B cell (primary cell): Measurements from ENCODE around the gene HACD4. TPM values are rescaled to one million over a fixed set of nuclear protein-coding genes. Genes with fewer than 3 reads are reported as not detected.

ENCODE experiments used
- ATAC-seq: fragments of 200-7000 bp; cut with Tn5 transposase; one replicate; pipeline ENCODE4 v1.10.0; 2021; ENCODE audit warnings: low read depth, mild to moderate bottlenecking, moderate number of reproducible peaks, moderate library complexity
- CTCF ChIA-PET: fragments of 350-600 bp; sonication (Branson Sonifier 250); formaldehyde crosslinking; loops from one replicate; lab custom pipeline; 2021; ENCODE audit warnings: antibody characterized with exemption, inconsistent platforms; lab: Charles Lee
- POLR2A ChIA-PET: fragments of 350-600 bp; sonication (Branson Sonifier 250); formaldehyde crosslinking; loops from one replicate; lab custom pipeline; 2021; ENCODE audit warnings: antibody characterized with exemption; lab: Charles Lee
- DNase-seq: peaks from one replicate; pipeline ENCODE4 v3.0.0; 2013
- H2AFZ ChIP-seq: 2 replicates; pipeline ENCODE4 v1.6.1; 2012; ENCODE audit warnings: mild to moderate bottlenecking, low read depth, low read length; ENCODE audit not compliant: insufficient read depth, poor library complexity, severe bottlenecking
- H3K27ac ChIP-seq, 2 donors: 1 replicate in 1 of 2; 2 replicates in 1 of 2; pipeline ENCODE4 v1.5.1; 2012 to 2013; ENCODE audit warnings: low read length in 2 of 2, mild to moderate bottlenecking in 2 of 2, moderate library complexity in 1 of 2
- H3K27me3 ChIP-seq, 4 experiments: fragments of 200-600 bp in 1 of 4; sonication (generic) in 1 of 4; replicated peaks in 1 of 4; 1 replicate in 2 of 4; 2 replicates in 2 of 4; pipeline versions ENCODE4 v1.6.1 to v1.7.0; 2013 to 2016; ENCODE audit warnings: low read length in 3 of 4, mild to moderate bottlenecking in 2 of 4, mixed read lengths in 1 of 4, moderate library complexity in 1 of 4; ENCODE audit not compliant: insufficient read depth in 4 of 4, control insufficient read depth in 3 of 4; ENCODE audit errors: control extremely low read depth in 1 of 4
- H3K36me3 ChIP-seq, 2 experiments: replicated peaks in 1 of 2; 1 replicate in 1 of 2; 2 replicates in 1 of 2; pipeline versions ENCODE4 v1.6.1 to v1.7.1; 2013; ENCODE audit warnings: low read length in 1 of 2; ENCODE audit not compliant: insufficient read depth in 2 of 2, control insufficient read depth in 1 of 2; ENCODE audit errors: control extremely low read depth in 1 of 2, extremely low read depth in 1 of 2
- H3K4me1 ChIP-seq, 2 donors: fragments of 200-600 bp in 1 of 2; sonication (generic) in 1 of 2; 1 replicate in 1 of 2; 2 replicates in 1 of 2; pipeline versions ENCODE4 v1.5.1 to v1.6.1; 2013 to 2017; ENCODE audit warnings: low read length in 2 of 2; ENCODE audit not compliant: control insufficient read depth in 2 of 2, insufficient read depth in 2 of 2
- H3K4me2 ChIP-seq: replicated peaks from 2 replicates; pipeline ENCODE3; 2012; ENCODE audit warnings: mild to moderate bottlenecking, low read depth, low read length; ENCODE audit not compliant: poor library complexity, severe bottlenecking
- H3K4me3 ChIP-seq, 5 experiments: fragments of 200-600 bp in 1 of 5; sonication (generic) in 1 of 5; 1 replicate in 3 of 5; 2 replicates in 2 of 5; pipeline versions ENCODE4 v1.5.1 to v1.7.0; 2011 to 2016; ENCODE audit warnings: low read length in 4 of 5, mild to moderate bottlenecking in 4 of 5, low read depth in 2 of 5, control low read depth in 1 of 5, moderate library complexity in 1 of 5; ENCODE audit not compliant: insufficient read depth in 1 of 5; ENCODE audit errors: control extremely low read depth in 1 of 5, extremely low read depth in 1 of 5
- H3K79me2 ChIP-seq: fragments of 200-600 bp; sonication (generic); one replicate; pipeline ENCODE4 v1.6.0; 2016; ENCODE audit warnings: low read length; ENCODE audit not compliant: control insufficient read depth, insufficient read depth
- H3K9ac ChIP-seq: fragments of 200-600 bp; sonication (generic); 2 replicates; pipeline ENCODE4 v1.6.1; 2017; ENCODE audit warnings: mild to moderate bottlenecking, low read length, moderate library complexity
- H3K9me3 ChIP-seq, 3 donors: one replicate each; pipeline versions ENCODE4 v1.6.1 to v1.7.1; 2013; ENCODE audit warnings: low read length in 2 of 3; ENCODE audit not compliant: control insufficient read depth in 2 of 3, insufficient read depth in 1 of 3; ENCODE audit errors: control extremely low read depth in 1 of 3
- H4K20me1 ChIP-seq: 2 replicates; pipeline ENCODE4 v1.6.0; 2012; ENCODE audit warnings: mild to moderate bottlenecking, low read length; ENCODE audit not compliant: insufficient read depth, control insufficient read depth, poor library complexity, severe bottlenecking
- H3K27ac Mint-ChIP-seq: one replicate; pipeline ENCODE4 v1.8.0; 2021; ENCODE audit warnings: mixed read lengths
- H3K27me3 Mint-ChIP-seq: one replicate; pipeline ENCODE4 v1.8.0; 2021; ENCODE audit warnings: mixed read lengths
- H3K4me1 Mint-ChIP-seq: one replicate; pipeline ENCODE4 v1.8.0; 2021; ENCODE audit warnings: mixed read lengths
- H3K4me3 Mint-ChIP-seq: one replicate; pipeline ENCODE4 v1.8.0; 2021; ENCODE audit warnings: mixed read lengths
- H3K9me3 Mint-ChIP-seq: one replicate; pipeline ENCODE4 v1.8.0; 2022; ENCODE audit warnings: mixed read lengths; ENCODE audit not compliant: insufficient read depth
- EZH2 ChIP-seq: IDR thresholded peaks from 2 replicates; pipeline ENCODE4 v1.6.1; 2012; ENCODE audit warnings: borderline replicate concordance, low read depth, mild to moderate bottlenecking, moderate library complexity, low read length; ENCODE audit not compliant: insufficient read depth, poor library complexity, severe bottlenecking
- WGBS: methylation state at CpG from one replicate; pipeline ENCODE4 v1.1.5; 2013; ENCODE audit warnings: missing lambda C conversion rate; ENCODE audit not compliant: insufficient coverage; 5-methylcytosine and 5-hydroxymethylcytosine counted together
- intact Hi-C: fragments of 100-400 bp; cut with micrococcal nuclease; formaldehyde crosslinking; loops from one replicate; pipeline ENCODE4 v1.10.0; 2022
- polyA plus RNA-seq: library from polyadenylated mRNA; depleted of rRNA; stranded (reverse); fragments of >200 nt; gene quantifications from 2 replicates; pipeline ENCODE4 v1.2.3, GENCODE V29; 2012
- total RNA-seq, 2 donors: library from RNA; stranded (reverse); fragments of 120-200 nt in 1 of 2; gene quantifications; 1 replicate in 1 of 2; 2 replicates in 1 of 2; pipeline versions ENCODE4 v1.2.3 to v1.2.4, GENCODE V29; 2013 to 2022
- TF ChIP-seq, protein P1 (sequence below): fragments of 200-600 bp; IDR thresholded peaks from one replicate; pipeline ENCODE4 v1.8.0; 2022; ENCODE audit warnings: antibody characterized with exemption, mild to moderate bottlenecking

Gene HACD4
- total and polyA plus RNA-seq, 2 donors (not counting 1 experiment from before 2014, with no cell fraction given) = 3.9 to 4.5 TPM

DNA sequence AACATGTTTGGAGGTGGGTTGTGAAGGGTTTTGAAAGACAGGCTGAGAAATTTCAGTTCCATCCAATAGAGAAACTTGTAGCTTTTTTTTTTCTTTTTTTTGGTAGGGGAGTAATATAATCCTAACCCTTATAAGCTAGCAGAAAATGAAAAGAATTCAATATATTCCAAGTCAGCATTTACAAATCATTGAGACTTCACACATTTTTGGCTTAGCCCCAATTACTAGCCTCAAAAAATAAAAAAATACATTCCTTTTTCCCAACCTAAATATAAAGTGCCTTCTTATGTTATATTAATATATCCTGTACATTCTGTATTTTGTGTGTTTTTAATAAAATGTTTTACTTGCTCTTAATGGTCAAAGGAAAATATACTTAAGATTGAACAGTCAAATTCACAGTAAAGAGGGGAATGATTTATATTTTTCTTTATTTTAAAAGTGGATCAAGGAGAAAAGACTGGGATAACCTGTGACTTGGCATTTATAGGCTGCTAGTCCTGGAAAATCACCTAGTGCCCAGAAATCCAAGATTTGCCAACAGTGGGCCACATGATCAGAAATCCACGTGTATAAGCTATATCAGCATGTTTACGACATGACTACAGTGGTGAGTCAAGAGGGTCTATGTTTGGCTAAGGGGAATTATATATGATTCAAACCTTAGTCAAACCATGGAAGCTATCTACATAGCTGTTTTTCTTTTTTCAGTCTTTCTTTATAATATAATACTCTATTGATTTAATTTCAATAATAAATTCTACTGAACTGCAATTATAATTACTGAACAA is 14.5 kb downstream of the HACD4 start:
- H3K27me3 Mint-ChIP-seq = no peaks in the 10 kb centered on the region
- WGBS = no CpG with 5 or more reads among the region's 2 CpGs
- Histone ChIP-seq H3K9ac (no peak overlapping the region), H3K79me2 (peaks cover 3% of the 10 kb centered on the region), H3K4me2 (no peak overlapping the region), H3K9me3 (no peaks in the 10 kb centered on the region), H4K20me1 (peaks cover 5% of the 10 kb centered on the region), H3K36me3 (peaks cover 0 to 2% of the 10 kb centered on the region in 2 experiments), H3K4me1 (peaks cover 0 to 7% of the 10 kb centered on the region in 2 donors), H2AFZ (no peak overlapping the region), H3K27ac (no peak overlapping the region), H3K4me3 (no peak overlapping the region), H3K27me3 (no peaks in the 10 kb centered on the region)
- H3K4me1 Mint-ChIP-seq = peaks cover 18% of the 10 kb centered on the region
- no peak overlapping the region for H3K27ac Mint-ChIP-seq
- intact Hi-C loops = loop anchor here (10.0 kb wide), 1 partner anchor 62 kb away; no protein-coding TSS in a partner anchor
- TF ChIP-seq, protein P1, sequence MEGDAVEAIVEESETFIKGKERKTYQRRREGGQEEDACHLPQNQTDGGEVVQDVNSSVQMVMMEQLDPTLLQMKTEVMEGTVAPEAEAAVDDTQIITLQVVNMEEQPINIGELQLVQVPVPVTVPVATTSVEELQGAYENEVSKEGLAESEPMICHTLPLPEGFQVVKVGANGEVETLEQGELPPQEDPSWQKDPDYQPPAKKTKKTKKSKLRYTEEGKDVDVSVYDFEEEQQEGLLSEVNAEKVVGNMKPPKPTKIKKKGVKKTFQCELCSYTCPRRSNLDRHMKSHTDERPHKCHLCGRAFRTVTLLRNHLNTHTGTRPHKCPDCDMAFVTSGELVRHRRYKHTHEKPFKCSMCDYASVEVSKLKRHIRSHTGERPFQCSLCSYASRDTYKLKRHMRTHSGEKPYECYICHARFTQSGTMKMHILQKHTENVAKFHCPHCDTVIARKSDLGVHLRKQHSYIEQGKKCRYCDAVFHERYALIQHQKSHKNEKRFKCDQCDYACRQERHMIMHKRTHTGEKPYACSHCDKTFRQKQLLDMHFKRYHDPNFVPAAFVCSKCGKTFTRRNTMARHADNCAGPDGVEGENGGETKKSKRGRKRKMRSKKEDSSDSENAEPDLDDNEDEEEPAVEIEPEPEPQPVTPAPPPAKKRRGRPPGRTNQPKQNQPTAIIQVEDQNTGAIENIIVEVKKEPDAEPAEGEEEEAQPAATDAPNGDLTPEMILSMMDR = no peak
- no peak for TF ChIP-seq EZH2
- no peak overlapping the region for H3K4me3 Mint-ChIP-seq
- POLR2A ChIA-PET = no interaction called here
- ATAC-seq (no peak), DNase-seq (no peak)
- no peaks in the 10 kb centered on the region for H3K9me3 Mint-ChIP-seq
- CTCF ChIA-PET = no interaction called here

DNA sequence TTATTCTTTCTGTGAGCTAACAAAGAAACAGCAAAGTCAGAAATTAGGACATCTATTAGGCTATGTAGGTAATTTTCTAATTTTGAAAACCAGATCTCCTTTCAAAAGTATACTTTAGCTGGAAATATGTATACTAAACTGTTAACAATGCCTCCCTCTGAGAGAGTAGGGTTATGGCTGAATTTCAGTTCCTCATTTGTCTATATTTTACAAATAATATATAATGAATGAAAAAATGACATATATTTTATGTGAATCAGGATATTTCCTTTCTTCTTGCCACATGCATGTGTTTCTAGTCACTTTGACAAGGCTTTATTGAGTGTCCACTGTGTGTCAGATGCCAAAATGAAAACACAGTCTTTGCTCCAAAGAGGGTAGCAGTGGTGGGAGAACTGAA is 15.4 kb downstream of the HACD4 start:
- ATAC-seq (no peak), DNase-seq (no peak)
- Histone ChIP-seq H3K4me3 (no peak overlapping the region), H3K9ac (no peak overlapping the region), H3K36me3 (peaks cover 0 to 6% of the 10 kb centered on the region in 2 experiments), H3K9me3 (no peaks in the 10 kb centered on the region), H3K27ac (no peak overlapping the region), H3K4me2 (no peak overlapping the region), H2AFZ (no peak overlapping the region), H3K79me2 (peaks cover 3% of the 10 kb centered on the region), H3K4me1 (peaks cover 0 to 7% of the 10 kb centered on the region in 2 donors), H4K20me1 (peaks cover 5% of the 10 kb centered on the region), H3K27me3 (no peaks in the 10 kb centered on the region)
- Mint-ChIP-seq H3K4me1 (peaks cover 12% of the 10 kb centered on the region), H3K4me3 (no peak overlapping the region), H3K27me3 (no peaks in the 10 kb centered on the region), H3K27ac (no peak overlapping the region), H3K9me3 (no peaks in the 10 kb centered on the region)
- intact Hi-C loops = loop anchor here (10.0 kb wide), 1 partner anchor 61 kb away; no protein-coding TSS in a partner anchor
- no peak for TF ChIP-seq EZH2
- TF ChIP-seq, protein P1 = no peak
- ChIA-PET POLR2A (no interaction called here), CTCF (no interaction called here)
